SK-N-DZ (cell line): ENCODE data around the gene ENG.

Experiments used
- DNase-seq: peaks from one replicate; pipeline ENCODE4 v3.0.0-alpha.2; 2015; ENCODE audit warnings: low spot score
- small RNA-seq, 2 experiments: library from RNA; depleted of rRNA; stranded (forward); fragments of <200 nt; gene quantifications; one replicate each; pipeline ENCODE3, GENCODE V24; 2014

ENG gene

DNA sequence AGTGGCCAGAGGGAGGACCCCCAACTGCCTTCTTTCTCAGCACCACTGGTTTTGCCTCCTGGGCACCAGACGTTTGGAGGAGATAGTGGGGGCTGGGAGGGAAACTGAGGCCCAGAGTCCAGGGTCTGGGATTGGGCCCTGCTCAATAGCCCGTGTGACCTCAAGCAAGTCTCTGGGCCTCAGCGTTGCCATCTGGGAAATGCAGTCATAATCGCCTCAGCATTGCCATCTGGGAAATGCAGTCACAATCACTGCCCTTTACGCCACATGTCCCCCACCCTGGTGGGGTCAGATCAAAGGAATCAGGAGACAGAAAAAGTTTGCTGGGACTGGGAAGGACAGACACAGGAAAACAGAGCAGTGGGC is 77.6 kb downstream of the ENG start:
- no peak for DNase-seq

DNA sequence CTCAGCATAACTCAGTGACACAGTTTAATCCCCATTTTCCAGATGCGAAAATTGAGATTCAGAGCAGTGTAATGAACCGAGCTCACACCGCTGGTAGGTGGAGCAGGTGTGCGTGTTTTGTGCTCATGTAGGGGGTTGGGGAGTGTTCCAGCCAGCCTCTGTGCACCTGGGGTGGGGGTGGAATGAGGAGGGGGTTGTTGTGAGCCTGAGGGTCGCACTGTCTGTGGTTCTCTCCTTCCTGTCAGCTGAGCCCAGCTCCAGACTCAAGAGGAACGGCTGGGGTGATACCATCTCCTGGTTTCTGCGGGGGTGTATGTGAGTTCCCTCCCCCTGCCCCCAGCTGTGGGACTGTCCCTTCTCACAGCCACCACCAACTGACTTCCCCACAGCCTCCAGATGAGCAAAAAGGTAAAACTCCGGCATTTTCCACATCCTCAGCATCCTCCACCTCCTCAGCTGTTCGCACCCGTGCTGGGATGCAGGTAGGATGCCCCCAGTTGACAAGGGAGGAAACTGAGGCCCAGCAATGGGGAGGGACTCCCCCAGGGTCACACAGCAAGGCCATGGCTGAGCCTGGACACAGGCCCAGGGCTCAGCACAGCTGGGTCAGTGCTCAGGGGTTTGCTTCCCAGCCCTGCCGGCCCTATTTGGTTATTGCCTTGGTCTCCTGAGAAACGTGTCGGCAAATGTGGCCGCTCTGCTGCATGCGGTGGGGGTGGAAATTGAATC is 78.1 kb downstream of the ENG start:
- peak; percentile 75 for DNase-seq

DNA sequence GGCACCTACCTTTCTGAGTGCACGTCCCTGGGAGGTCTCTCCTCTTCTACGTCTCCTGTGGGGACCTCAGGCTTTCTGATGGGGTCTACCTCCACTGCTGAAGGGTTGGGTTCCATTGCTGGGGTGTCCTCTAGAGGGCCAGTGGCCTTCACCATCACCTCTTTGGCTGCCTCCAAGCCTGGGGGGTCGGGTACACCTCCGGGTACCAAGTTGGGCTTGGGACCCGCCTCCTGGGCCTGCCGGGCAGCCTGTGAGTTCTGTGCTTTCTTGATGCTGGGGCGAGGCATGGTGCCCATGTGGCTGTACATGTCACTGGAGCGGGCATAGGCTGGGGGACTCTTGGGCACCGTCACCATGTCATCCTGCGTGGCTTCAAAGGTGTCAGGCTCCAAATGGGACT is 80.5 kb downstream of the ENG start:
- DNase-seq: no peak

DNA sequence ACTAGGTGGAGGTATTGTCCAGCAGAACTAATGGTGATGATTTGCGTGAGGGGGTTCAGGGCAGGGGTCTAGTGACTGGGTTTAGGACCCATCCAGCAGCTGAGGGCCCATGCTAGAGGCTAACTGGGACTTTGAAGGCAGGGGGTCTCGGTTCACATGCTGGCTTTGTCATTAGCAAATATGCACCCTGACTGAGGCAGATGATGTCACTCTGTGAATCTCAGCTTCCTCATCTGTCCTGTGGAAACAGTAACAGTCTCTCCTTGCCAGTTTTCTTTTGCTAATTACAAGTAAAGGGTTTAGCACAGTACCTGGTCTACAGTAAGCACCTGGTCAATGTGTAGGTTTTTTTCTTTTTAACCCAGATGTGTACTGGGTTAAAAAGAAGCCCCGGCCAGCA is 81.2 kb downstream of the ENG start:
- no peak for DNase-seq

GRCh38 chr9:127772603-127773002 is 81.9 kb downstream of the ENG start:
- no peak for DNase-seq

DNA sequence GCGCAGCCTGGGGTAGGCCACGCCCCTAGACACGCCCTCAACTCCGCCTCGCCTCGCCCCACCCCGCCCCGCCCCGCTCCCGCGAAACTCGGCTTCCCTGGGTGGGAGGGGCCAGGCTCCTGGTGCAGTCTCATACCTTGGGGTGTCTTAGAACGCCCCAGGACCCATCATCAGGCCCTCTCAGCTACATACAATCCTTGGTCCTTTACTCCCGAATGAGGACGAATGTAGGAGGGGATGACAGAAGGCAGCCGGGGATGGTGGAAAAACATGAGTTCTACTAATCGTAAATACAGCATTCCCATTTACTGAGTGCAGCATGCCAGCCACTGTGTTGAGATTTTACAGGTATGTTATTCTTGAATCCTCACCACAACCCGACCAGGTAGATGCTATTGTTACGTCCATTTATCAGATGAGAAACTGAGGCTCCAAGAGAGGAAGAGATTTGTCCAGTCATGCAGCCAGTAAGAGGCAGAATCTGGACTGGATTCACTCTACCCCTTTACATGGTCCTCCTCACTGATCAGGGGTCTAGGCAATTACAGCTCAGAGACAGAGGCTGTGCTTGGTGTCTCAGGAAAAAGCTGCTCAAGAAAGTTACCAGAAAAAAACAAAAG is 82.8 kb downstream of the ENG start:
- DNase-seq: no peak

- peak; percentile 98 for DNase-seq
Measured at GRCh38 chr9:127770905-127771569, 83.4 kb downstream of the ENG start.

DNA sequence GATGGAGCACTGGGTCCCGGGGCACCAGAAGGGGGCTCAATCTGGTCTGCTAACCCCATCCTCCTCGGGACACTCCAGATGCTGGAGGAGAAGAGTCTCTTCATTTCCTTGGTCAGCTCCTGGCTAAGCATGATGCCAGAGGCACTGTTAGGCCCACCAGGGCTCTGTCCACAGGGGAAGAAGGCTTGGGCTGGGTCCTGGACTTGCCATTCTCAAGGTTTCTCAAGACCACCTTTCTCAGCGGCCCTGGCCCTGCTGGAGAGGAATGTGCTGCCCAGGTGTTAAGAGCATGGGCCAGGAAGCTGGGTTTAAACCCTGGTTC is 83.9 kb downstream of the ENG start:
- no peak for DNase-seq

DNA sequence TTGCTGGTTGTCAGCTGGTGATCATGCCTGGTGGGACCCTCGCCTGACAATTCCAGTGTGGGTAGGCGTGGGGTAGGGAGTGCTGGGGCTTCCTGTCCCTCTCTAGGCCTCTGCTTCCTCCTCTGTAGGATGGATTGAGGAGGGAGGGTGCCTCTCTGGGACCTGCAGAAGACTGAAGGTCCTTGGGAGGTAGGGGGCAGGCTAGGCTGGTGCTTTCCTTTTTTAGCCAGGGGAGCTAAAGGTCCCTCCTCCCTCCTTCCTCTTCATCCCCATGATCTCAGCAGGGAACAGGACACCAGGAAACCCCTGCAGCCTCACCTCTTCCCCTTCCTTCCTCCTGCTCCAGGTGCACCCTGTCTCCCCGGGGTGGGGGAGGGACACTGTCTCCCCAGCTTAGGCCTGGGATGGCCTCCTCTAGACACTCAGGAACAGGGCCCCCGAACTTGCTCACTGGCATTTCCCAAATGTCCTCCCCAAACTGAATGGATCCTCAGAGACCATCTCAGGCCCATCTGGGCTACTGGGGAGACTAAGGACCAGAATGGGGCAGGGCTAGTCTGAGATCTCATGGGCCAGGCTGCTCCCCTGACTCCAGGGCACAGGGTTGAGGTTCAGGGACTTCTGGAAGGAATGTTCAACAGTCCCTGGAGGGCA is 84.4 kb downstream of the ENG start:
- no peak for DNase-seq

GRCh38 chr9:127769101-127769500 is 85.4 kb downstream of the ENG start:
- no peak for DNase-seq

- DNase-seq: no peak
Measured at GRCh38 chr9:127768698-127769097, 85.8 kb downstream of the ENG start.

GRCh38 chr9:127767909-127768331 is 86.5 kb downstream of the ENG start:
- DNase-seq: peak; percentile 63

DNA sequence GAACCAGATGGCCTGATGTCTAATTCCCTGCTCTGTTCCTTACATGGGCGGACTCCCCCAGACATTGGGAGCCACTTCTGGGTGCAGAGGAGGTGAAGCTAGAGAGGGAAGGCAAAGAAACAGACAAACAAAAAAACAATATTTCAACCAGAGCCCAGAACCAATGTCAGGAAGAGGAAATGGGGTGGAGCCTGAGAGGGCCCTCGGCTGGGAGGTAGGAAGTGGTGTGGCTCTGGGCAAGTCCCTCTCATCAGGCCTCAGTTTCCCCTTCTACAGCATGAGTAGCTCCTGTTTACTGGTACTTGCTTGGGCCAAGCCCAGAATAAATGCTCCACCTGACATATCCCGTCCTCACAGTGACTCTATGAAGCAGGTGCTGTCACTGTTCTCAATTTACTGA is 87.0 kb downstream of the ENG start:
- no peak for DNase-seq

- DNase-seq: no peak
Measured at GRCh38 chr9:127765418-127765817, 89.0 kb downstream of the ENG start.

Small RNAs within 50 kb of the gene (small RNA-seq; reads per million reads assigned to genes)
- 0 to 0.04 reads per million in 2 experiments for gene MIR4672
- 0 reads per million in 2 experiments for gene RF00019
- gene RNA5SP296: 0 reads per million in 2 experiments
